Stimulated activated CD4-positive, alpha-beta T cell treated with anti-CD3 and anti-CD28 coated beads, Interleukin-12 subunit alpha, Interleukin-12 subunit beta, amount 100 ng/mL, for 48 hours (primary cell): ENCODE measurements around the gene EPYC.

ENCODE experiments used
- DNase-seq, 3 donors: peaks; one replicate each; pipeline ENCODE4 v3.0.0-alpha.2; 2020; ENCODE audit warnings: low read depth in 2 of 3, low spot score in 1 of 3

EPYC gene, protein sequence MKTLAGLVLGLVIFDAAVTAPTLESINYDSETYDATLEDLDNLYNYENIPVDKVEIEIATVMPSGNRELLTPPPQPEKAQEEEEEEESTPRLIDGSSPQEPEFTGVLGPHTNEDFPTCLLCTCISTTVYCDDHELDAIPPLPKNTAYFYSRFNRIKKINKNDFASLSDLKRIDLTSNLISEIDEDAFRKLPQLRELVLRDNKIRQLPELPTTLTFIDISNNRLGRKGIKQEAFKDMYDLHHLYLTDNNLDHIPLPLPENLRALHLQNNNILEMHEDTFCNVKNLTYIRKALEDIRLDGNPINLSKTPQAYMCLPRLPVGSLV

DNA sequence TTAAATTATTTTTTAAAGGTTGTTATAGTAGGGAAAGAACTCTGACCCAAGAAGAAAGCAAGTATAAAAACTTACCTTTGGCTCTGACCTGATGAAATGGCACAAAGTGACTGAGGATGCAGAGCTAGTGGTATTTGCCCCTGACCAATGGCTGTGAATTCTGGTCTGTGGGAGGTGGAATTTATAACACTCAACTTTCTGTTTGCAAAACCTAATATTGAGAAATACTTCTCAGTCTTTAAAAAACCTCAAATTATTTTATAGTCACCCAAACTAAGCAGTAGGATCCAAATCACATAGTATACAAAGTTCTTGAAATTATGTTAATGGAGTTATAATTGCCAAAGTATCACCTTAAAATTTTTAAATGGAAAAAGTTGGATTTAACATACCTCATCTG lies at the start of gene EPYC:
Gene EPYC, minus strand, starts transcription at position 101 of the 400 bp plus-strand sequence. CDS start 2,407 bp downstream, outside the sequence.
- DNase-seq, result no peak

DNA sequence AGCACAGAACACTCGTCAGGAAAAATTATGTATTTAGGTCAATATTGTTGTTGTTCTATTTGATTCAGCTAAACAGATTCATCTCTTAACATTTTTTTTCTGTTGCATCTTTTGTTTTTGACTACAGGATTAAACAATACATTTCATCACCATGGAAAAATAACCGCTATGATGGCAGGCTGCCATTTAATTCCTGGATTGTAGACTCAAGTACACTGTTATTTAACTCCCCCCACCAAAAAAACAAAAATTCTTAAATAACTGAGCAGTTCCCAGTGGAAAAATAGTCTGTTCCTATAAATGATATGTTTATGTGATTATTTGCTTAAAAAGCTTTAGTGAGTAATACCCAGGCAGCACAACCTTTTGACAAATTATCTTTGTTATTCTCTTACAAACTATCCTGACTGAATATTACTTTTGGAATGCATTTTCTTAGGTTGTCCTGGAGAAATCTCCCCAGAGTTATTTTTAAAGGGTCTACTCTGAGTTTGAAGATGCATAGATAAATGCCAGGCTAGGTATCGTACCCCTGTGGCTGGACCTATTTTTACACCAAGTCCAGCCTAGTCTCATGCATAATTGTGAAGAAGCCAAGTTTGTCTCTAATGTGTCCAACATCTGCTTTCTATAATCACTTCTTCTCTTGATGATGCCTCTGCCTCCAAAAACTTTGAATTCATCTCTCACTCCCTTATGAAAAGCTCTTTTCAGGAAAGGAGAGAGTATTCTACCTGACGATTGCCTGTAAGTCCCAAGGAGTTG lies 49.4 kb upstream of the EPYC start:
- no peak for DNase-seq

DNA sequence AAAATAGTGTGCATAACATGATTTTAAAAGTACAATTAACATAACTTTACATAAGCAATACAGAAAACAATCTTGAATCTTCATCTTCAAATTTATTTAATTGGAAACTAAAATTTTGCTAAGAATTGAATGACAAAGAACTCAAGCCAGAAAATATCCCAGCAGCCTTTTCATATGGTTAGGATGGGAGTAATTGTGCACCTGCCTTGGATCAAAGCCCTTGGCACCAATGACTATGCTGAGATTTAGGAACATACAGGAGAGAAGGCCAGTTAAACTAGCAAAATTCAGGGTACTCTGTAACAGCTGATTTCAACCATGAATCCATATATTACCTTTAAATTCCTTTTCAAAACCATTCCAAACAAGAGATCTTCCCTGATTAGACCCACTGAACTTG lies 47.3 kb upstream of the EPYC start:
- no peak for DNase-seq

DNA sequence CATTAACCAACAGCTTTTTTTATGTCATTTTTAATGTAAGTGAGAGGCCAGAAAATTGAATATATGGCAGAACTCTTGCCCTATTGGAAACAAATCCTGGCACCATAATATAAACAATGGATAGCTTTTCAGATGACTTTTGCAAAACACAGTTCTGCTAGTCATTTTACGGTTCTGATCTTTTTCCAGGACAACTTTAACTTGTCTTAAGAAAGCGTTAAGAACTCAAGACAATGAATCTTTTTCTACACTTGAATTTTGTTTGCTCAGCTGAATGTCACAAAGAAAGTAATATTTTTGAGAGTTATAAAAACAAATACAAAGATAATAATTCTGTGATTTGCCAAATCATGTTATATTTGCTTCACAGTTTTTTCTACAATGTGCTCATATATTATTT lies 39.8 kb upstream of the EPYC start:
- no peak for DNase-seq

DNA sequence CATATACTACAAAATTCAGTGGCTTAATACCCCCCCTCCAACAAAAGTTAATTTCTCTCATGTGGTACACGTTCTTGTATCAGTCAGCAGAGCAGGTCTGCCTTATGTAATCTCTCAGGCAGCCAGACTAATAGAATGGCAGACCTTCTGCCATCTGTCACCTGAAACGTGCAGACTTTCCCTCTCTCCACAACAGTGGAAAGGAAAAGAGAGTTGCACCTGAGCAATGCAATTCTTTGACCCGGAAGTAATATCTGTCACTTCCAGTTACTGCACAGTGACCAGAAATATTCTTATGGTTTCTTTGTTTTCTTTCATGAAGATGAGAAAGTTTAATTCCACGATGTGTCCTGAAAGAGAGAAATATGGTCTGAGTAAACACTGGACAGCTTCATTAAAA lies 38.6 kb upstream of the EPYC start:
- DNase-seq, result no peak

DNA sequence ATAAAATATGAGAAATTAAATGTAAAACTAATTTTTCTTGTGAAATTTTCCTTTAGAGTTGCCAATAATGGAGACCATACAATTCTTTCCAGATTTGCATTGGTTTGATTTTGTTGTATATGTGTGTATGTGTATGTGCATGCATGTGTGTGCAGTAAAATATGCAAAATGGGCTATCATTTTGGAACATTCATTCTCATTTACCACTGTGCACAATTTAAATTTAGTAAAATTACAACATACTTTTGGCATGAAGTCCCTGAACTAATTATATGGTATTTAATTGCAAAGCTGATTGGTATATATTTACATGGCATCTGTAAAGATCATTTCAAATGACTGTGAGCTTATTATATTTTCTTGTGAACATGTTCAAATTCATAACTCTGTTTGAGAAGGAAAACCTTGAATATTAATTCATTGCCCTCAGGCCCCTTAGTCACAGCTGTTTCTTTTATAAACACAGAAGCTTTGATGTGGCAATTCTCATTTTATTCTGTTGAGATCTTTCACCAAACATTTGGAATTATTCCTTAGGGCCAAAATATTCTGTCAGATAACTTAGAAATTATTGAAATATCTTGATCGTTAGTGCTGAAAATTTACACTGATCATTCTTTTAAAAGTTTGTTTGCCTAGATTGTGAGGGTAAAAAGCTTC lies 35.5 kb upstream of the EPYC start:
- DNase-seq, result no peak

DNA sequence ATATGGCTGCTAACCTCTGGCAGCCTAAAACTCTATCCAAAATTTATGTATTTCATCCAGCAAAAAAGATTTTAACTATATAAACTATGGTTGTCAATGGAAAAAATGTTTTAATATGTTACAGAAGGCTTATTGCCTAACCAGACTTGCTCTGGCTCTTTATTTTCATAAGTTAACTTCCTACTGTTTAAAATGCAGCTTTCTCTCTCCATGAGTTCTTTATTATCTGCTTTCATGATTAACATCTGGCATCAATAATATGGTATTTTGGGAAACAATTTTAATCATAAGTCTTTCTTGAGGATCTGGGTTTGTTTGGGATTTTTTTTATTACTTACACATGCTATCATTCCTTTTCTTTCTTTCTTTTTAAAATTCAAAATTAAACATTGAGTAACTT lies 32.5 kb upstream of the EPYC start:
- DNase-seq, result no peak

DNA sequence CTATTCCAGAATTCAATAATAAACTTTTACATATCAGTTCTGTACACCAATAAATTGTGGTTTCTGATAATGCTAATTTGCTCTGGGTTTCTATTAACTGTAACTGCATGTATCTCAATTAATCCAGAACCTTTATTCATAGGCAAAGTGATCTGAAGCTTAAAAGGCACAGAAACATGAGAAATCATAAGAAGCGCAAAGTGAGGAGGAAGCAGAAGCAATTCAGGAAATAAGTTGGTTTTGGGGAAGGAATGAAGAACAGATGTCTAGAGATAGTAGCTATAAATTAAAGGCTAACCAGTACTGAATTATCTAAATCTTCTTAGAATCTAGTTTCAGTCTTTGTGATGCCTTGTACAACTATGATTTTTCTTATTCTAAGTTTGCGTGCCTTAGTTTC lies 28.5 kb upstream of the EPYC start:
- DNase-seq, result no peak

DNA sequence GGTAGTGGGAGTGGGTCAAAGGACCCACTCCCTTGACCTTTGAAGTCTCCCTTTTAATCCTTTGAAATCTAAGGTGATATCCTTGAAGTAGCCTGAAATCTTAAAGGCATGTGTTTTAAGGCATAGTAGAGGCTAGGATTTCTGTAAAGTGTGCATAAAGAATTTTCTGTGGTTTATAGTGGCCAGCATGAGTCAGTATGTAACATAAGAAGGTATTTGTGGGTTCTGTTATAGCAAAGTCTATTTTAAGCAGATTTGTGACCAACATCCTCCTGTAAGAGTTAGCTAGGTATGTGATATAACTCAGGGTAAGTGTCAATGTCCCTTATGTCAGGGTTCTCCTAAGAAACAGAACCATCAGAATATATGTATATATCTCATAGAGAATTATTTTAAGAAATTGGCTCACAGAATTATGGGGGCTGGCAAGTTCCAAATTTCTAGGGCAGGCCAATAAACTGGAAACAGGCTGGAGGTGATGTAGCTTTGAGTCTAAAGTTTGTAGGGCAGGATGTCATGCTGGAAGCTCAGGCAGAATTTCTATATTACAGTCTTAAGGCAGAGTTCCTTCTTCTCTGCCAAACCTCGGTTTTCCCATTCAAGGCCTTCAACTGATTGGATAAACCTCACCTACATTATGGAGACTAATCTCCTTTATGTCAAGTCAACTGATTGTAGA lies 18.7 kb upstream of the EPYC start:
- DNase-seq, result no peak

DNA sequence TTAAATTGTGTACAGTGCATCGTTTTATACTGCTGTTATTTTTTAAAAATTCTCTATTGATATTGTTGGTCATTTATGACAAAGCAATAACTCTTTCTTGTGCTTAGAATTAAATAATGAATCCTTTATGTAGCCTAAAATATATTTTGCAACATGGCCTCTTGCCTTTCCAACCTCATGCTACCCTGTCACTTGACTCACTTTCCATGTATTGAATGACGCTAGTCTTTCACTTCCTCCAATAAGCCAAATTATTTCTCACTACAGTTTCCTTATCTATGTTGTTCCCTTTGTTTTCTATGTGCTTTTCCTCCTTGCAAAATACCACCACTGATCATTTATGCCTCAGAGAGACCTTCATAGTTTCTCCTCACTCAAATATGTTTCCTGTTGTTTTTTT lies 16.3 kb upstream of the EPYC start:
- DNase-seq, result no peak

DNA sequence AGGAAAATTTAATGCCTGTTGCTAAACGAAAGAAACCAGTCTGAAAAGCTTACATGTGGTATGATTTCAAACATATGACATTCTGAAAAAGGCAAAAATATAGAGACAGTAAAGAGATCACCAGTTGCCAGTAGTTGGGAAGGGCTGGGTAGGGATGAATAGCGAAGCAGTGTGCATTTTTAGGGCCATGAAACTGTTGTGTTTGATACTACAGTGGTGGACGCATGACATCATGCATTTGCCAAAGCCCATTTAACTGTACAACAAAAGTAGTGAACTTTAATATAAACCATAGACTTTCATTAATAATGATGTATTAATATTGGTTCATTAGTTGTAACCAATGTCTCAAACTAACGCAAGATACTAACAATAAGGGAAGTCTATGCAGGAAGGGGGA lies 14.7 kb upstream of the EPYC start:
- no peak for DNase-seq

DNA sequence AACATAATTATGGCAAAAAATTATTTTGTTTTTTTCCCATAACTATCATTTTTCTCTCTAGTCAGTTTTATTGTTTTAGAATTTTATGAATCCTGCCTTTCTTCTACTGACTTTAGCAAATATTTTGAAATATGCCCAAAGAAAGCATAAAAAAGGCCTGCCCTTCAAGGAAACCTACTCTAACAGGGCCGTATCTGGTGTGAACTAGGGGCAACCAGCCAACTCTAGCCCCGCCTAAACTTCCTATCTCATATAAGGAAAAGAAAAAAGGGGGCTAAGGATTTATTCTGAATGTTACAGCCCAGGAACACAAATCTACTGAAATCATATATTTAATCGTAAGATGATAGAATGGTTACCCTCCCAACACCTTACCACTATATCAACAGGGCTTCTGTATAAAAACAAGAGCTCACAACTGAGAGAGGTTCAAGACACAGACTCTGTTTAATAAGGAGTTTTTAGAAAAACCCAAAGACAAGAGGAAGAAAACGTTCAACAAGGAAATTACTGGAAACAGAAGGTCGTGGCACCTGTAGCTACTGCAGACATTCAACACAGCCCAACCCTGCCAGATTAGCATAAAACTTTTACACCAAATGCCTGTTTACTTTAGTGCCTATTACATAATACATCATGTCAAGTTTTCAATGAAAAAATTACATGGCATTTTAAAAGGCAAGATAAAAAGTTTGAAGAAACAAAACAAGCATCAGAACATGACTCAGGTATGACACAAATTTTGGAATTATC lies 12.9 kb upstream of the EPYC start:
- no peak for DNase-seq

DNA sequence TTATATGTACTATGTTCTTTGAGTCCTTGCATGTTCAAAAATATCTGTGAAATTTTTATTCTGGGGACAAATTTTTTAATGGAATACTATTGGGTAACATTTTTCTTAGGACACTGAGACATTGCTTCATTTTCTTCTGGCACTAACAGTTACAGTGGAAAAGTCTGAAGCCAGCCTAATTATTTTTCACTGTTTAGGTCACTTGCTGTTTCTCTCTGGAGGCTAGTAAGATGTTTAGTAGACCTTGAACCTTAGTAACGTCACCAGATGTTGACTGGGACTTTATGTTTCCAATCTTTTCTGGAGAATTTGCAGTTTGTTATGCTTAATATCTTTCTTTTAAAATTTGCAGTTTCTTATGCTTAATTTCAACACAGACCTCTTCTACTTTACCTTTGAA lies 12.3 kb upstream of the EPYC start:
- no peak for DNase-seq

DNA sequence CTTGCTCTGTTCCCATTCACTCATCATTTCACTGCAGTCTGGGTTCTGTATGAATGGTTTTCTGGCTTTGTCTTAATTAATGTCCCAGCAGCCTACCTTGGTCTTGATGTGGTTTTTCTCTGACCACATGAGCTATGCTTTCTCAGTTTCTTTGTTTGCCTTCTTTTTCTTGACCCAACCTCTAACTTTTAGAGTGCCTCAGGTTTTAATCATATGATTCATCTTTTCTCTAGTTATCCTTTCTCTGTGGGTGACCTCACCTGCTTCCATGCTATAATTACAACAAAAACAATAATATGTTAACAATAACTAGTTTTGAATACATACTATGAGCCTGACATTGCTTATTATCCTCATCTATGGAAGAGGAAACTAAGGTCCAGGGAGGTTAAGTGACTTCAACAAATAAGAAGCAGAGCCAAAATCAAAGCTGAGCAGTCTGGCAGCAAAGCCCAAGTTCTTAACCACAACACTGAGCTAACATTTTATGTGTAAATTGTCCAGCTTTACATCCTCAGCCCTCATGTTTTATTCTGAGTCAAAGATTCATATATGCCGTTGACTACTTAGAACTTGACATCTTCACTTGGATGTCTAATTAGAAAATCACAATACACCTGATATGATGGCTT lies 4.7 kb upstream of the EPYC start:
- no peak for DNase-seq

DNA sequence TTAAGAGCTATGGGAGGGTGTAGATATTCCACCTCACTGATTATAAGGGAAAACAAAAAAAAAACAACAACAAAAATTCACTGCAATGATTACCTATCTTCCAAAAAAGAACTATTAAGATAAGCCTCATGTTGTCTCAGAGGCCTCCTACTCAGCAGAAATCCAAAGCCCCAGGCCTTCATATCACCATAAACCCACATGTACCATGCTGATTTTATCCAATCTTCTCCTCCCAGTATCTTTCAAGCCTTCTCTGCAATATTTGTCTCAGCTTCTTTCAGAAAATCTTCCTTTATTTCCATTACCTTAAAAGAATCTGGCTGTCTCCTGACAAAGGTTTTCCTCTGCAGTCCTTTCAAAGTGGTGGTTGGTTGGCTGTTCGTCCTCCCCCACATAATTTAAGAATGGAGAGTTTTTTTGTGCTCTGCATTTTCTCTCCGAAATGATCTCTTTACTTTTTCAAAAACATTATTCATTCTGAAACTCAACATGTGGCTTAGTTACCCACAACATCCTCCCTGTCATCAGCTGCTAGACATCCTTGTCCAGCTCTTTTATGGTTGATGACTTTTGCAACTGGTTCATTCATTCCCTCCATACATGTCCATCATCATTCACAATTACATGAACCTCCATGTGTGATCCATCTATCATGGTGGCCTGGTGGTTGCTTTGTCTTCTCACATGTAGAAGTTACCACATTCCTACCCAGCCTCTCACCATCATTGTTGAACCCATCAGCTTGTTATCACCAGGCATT lies 2.9 kb upstream of the EPYC start:
- DNase-seq, result no peak

DNA sequence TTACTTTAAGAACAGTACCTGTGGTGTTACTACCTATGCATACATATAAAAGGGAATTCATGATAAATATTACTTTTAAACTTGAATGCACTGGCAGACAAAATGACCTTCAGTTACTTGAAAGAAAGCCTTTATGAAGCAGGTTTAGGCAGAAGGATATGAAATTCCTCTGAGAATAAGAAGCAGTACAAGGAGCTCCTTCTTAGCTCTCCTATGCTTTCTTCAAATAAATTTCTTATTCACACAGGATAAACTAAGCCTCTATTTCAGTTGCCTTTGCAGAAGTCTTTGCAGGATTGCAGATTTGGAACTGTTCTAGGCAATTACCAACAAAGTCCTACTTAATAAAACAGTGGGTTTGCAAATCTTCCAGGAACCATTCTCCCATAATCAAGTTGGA lies 1.0 kb downstream of the EPYC start:
- no peak for DNase-seq

DNA sequence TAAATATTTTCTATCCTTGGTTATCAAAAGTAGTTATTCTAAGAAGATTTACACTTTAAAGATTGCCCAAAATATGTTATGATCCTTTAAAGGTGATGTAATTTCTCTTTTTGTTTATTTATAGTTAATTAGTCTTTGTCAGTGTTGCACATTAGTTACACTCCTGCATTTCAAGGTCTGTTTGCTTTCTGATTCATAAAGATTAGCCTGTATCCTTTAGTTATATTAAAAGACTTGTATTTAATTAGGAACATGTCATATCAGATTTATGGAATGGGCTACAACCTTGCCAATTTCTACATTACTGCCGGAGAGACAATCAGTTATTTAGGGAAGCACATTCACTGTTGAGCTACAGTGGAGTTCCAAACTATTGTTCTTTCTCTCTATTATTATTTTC lies 3.5 kb downstream of the EPYC start:
- DNase-seq, result no peak

DNA sequence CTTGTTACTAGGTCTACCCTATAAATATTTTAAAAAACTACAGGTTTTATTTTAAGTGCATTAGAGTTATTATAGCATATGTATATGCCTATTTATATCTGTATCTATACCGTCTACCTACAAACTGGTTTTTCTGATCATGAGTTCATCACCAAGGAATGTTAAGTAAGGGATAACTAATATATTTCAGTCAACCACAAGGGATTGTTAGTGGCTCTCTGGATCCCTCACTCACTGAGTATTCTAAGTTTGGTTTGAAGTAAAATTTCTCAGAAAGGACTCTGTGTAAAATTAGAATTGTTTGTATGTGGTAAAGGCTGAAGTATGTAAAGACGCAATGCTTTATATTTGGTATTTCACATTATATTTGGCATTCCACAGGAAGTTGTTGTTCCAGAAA lies 4.8 kb downstream of the EPYC start:
- DNase-seq, result no peak

DNA sequence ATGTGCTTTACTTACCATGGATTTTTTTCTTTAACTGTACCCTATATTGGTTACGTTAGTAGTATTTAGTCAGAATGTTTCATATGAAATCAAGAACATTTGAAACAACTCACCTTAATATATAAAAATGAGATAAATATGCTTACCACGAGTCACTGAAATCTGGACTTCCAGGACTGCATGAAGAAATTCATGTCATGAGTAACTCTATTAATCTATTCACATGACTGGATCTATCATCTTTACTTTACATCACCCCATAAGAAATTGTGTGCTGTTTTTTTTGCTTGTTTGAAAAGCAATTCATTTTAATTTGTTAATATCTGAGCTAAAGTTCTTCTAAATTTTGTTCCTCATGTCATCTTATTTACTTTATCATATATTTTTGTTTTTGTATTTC lies 5.2 kb downstream of the EPYC start:
- DNase-seq, result no peak

DNA sequence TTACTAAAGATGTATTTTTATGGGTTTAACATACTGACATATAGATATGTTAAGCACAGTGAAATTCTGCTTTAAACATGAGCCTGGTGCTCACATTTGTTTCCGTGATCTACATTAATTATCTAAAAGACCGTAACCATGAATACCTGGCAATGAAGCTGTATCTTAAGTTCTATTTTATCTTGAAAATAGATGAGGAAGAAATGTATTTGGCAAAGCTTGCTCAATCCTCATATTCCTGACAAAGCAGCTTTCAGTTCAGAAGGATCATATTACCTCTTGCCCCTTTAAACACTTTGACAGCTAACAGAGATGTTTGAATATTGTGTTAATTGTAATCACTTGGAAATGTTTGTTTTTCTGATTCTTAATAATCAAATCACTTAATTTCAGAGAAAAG lies 9.8 kb downstream of the EPYC start:
- DNase-seq, result no peak
